Stomach (tissue), 19 donors: ENCODE measurements around the gene CAMK2A. TPM values are rescaled to one million over a fixed set of nuclear protein-coding genes. Genes with fewer than 3 reads are reported as not detected.
A peak's percentile ranks its signal among the peaks of the same experiment; 100 is the strongest.

Experiments
- DNase-seq, 2 donors: peaks; one replicate each; pipeline versions ENCODE4 v3.0.0 to v3.0.0-alpha.2; 2013 to 2019
- H3K27ac ChIP-seq, 5 donors: fragments of 200-600 bp in 4 of 5; sonication (generic) in 4 of 5; one replicate each; pipeline ENCODE4 v1.5.1; 2013 to 2019; ENCODE audit warnings: mild to moderate bottlenecking in 1 of 5, moderate library complexity in 1 of 5
- H3K27me3 ChIP-seq, 3 donors: fragments of 200-600 bp; sonication (generic); one replicate each; pipeline ENCODE4 v1.5.1; 2017 to 2019; ENCODE audit warnings: mixed run types in 1 of 3
- H3K36me3 ChIP-seq, 4 donors: fragments of 200-600 bp; sonication (generic); 1 replicate in 3 of 4; 2 replicates in 1 of 4; pipeline ENCODE4 v1.5.1; 2016 to 2019
- H3K4me1 ChIP-seq, 4 donors: fragments of 200-600 bp; sonication (generic); one replicate each; pipeline ENCODE4 v1.5.1; 2016 to 2019
- H3K4me3 ChIP-seq, 4 donors: fragments of 200-600 bp; sonication (generic) in 3 of 4; one replicate each; pipeline ENCODE4 v1.5.1; 2016 to 2019; ENCODE audit warnings: mild to moderate bottlenecking in 1 of 4
- H3K9me3 ChIP-seq, 4 donors: fragments of 200-600 bp; sonication (generic); one replicate each; pipeline ENCODE4 v1.5.1; 2016 to 2019
- CTCF ChIP-seq, 7 experiments: fragments of 450-650 bp in 4 of 7; fragments of 200-600 bp in 3 of 7; sonication (generic) in 3 of 7; IDR thresholded peaks; one replicate each; pipeline ENCODE4 v1.5.1; 2016 to 2019; ENCODE audit warnings: antibody characterized with exemption in 7 of 7, control low read depth in 2 of 7, mild to moderate bottlenecking in 1 of 7
- EP300 ChIP-seq: sonication (generic); formaldehyde crosslinking; IDR thresholded peaks from one replicate; pipeline ENCODE4 v1.6.1; 2017; ENCODE audit warnings: antibody characterized with exemption
- POLR2A ChIP-seq, 4 donors: fragments of 450-650 bp; IDR thresholded peaks; one replicate each; pipeline ENCODE4 v1.6.1; 2016; ENCODE audit warnings: antibody characterized with exemption in 4 of 4, control low read depth in 2 of 4, mild to moderate bottlenecking in 1 of 4, moderate library complexity in 1 of 4
- POLR2AphosphoS5 ChIP-seq, 3 donors: sonication (generic); formaldehyde crosslinking; IDR thresholded peaks; one replicate each; pipeline ENCODE4 v1.6.1; 2016; ENCODE audit warnings: antibody characterized with exemption in 3 of 3
- WGBS, 5 donors: extraction: QIAGEN DNeasy Blood & Tissue Kit in 3 of 5; methylation state at CpG; one replicate each; pipeline versions ENCODE4 v1.1.5 to v1.1.7; 2013 to 2018; 5-methylcytosine and 5-hydroxymethylcytosine counted together
- intact Hi-C: fragments of 100-400 bp; cut with DNase I; formaldehyde crosslinking; loops from one replicate; pipeline ENCODE4 v1.15.1; 2023; ENCODE audit warnings: low total_unique reads
- long read RNA-seq, 10 donors: transcript quantifications; one replicate each; lab custom pipeline, GENCODE V29; 2026
- polyA plus RNA-seq, 3 donors: library from polyadenylated mRNA; stranded (reverse); fragments of 200-250 nt; gene quantifications; one replicate each; pipeline ENCODE4 v1.2.3, GENCODE V29; 2013
- total RNA-seq, 5 donors: library from RNA; depleted of rRNA; stranded (reverse); fragments of >200 nt; gene quantifications; one replicate each; pipeline versions ENCODE4 v1.1.0 to v1.2.3, GENCODE V29; 2014 to 2016
- donor health status: healthy with polysubstance abuse.
- donor health status: Bipolar disorder and iron deficiency.
- donor health status: healthy.

Gene CAMK2A
- 10 to 100 TPM in 1 of 5 donors, 1 to 10 TPM in 2, not detected in 2; 1.1 to 18.3 (median 6.4) TPM for total RNA-seq
- under 1 TPM; 0.06 to 0.15 (median 0.13) TPM for polyA plus RNA-seq
- long read RNA-seq, donor 1 = 0 reads
- long read RNA-seq, donor 2, partial matches to known transcripts = 0 of 1 reads
- long read RNA-seq, donor 2, other reads (novel, unspliced or antisense) = 0 of 1 reads
- long read RNA-seq, donor 3 = 0 reads
- long read RNA-seq, donor 4 = 0 reads
- long read RNA-seq, donor 5 = 0 reads
- long read RNA-seq, donor 6 = 0 reads
- long read RNA-seq, donor 7 = 0 reads
- long read RNA-seq, donor 8 = 0 reads
- long read RNA-seq, donor 9 = 0 reads
- long read RNA-seq, donor 10 = 0 reads

- peaks cover 0 to 24% (median 5%) of the 10 kb centered on the region in 3 donors for H3K27me3 ChIP-seq
- TF ChIP-seq POLR2AphosphoS5 (IDR thresholded peaks at IDR 0.05) (no peak), POLR2A (IDR thresholded peaks at IDR 0.05) (no peak), CTCF (IDR thresholded peaks at IDR 0.05) (no peak), EP300 (no peak)
- H3K9me3 ChIP-seq = no peaks in the 10 kb centered on the region
- peaks cover 0 to 2% (median 1%) of the 10 kb centered on the region in 4 donors for H3K4me1 ChIP-seq
- H3K4me3 ChIP-seq = no peak within 1 kb of the TSS
- 33 to 57% (median 37%) methylated on average over 21 to 26 of the region's 26 CpGs for WGBS, 5 donors
- no peak within 1 kb of the TSS for H3K27ac ChIP-seq
- DNase-seq = peak in 1 of 2 donors; percentile 64
- no peaks in the 10 kb centered on the region for H3K36me3 ChIP-seq
- intact Hi-C loops = no loop called here
These were observed at the start of gene CAMK2A for GRCh38 chr5:150289551-150290390. TSS of gene CAMK2A (minus strand) at chr5:150289773. CDS start at chr5:150289625, 148 bp downstream.

GRCh38 chr5:150339165-150339564 is 49.6 kb upstream of the CAMK2A start:
- TF ChIP-seq POLR2A (IDR thresholded peaks at IDR 0.05) (no peak), CTCF (IDR thresholded peaks at IDR 0.05) (no peak), EP300 (no peak)
- Histone ChIP-seq H3K9me3 (no peaks in the 10 kb centered on the region), H3K36me3 (no peaks in the 10 kb centered on the region), H3K4me1 (peaks cover 0 to 7% (median 0%) of the 10 kb centered on the region in 4 donors), H3K27me3 (no peaks in the 10 kb centered on the region), H3K4me3 (no peak overlapping the region), H3K27ac (no peak overlapping the region)
- WGBS, 5 donors = 40 to 57% (median 50%) methylated on average over 4 to 5 of the region's 5 CpGs
- intact Hi-C loops = no loop called here
- DNase-seq = peak in 1 of 2 donors; percentile 58

- 88 to 96% (median 92%) methylated on average over 3 to 11 of the region's 11 CpGs for WGBS, 5 donors
- no peaks in the 10 kb centered on the region for H3K9me3 ChIP-seq
- intact Hi-C loops = no loop called here
- DNase-seq = no peak
- no peak overlapping the region for H3K27ac ChIP-seq
- H3K36me3 ChIP-seq = no peaks in the 10 kb centered on the region
- no peak overlapping the region for H3K4me3 ChIP-seq
- H3K4me1 ChIP-seq = peaks cover 0 to 7% (median 0%) of the 10 kb centered on the region in 4 donors
- no peak for TF ChIP-seq CTCF (IDR thresholded peaks at IDR 0.05)
- TF ChIP-seq POLR2A (IDR thresholded peaks at IDR 0.05) = no peak
- TF ChIP-seq EP300 = no peak
- TF ChIP-seq POLR2AphosphoS5 (IDR thresholded peaks at IDR 0.05) = no peak
- H3K27me3 ChIP-seq = no peaks in the 10 kb centered on the region
These were observed 49.0 kb upstream of the CAMK2A start for GRCh38 chr5:150338546-150338945.

GRCh38 chr5:150335778-150336177 is 46.2 kb upstream of the CAMK2A start:
- 61 to 78% (median 75%) methylated on average over 4 of the region's 4 CpGs for WGBS, 5 donors
- TF ChIP-seq POLR2A (IDR thresholded peaks at IDR 0.05) (no peak), EP300 (no peak), CTCF (IDR thresholded peaks at IDR 0.05) (no peak), POLR2AphosphoS5 (IDR thresholded peaks at IDR 0.05) (no peak)
- DNase-seq = no peak
- intact Hi-C loops = no loop called here
- no peaks in the 10 kb centered on the region for H3K36me3 ChIP-seq
- H3K4me3 ChIP-seq = no peak overlapping the region
- H3K4me1 ChIP-seq = peaks cover 0 to 7% (median 0%) of the 10 kb centered on the region in 4 donors
- no peaks in the 10 kb centered on the region for H3K9me3 ChIP-seq
- H3K27ac ChIP-seq = no peak overlapping the region
- H3K27me3 ChIP-seq = no peaks in the 10 kb centered on the region
